Hematopoietic multipotent progenitor cell (in vitro differentiated cells): ENCODE data around the gene CTSE. TPM values are rescaled to one million over a fixed set of nuclear protein-coding genes. Genes with fewer than 3 reads are reported as not detected.
"Not testable (repeated sequence)": the region's sequence is repeated elsewhere in the genome, so short reads cannot be mapped to it uniquely, and the experiment has no call there.

Experiments
- DNase-seq, 3 donors: peaks; one replicate each; pipeline ENCODE4 v3.0.0-alpha.2; 2011 to 2015; ENCODE audit warnings: low read depth in 2 of 3, low spot score in 2 of 3
- total RNA-seq: library from RNA; depleted of rRNA; stranded (reverse); fragments of >200 nt; gene quantifications from one replicate; pipeline ENCODE4 v1.2.3, GENCODE V29; 2012

CTSE gene
- total RNA-seq, 1 donor: under 0.01 TPM

- DNase-seq: no peak
These were observed 3.2 kb downstream of the CTSE start for GRCh38 chr1:206020393-206021007.

- DNase-seq: no peak
These were observed 8.6 kb downstream of the CTSE start for GRCh38 chr1:206015071-206015470.

GRCh38 chr1:206014601-206015000 is 9.1 kb downstream of the CTSE start:
- no peak for DNase-seq

- peak in 1 of 3 donors; percentile 57 for DNase-seq
These were observed 10.5 kb downstream of the CTSE start for GRCh38 chr1:206013026-206013795.

GRCh38 chr1:206012086-206012859 is 11.4 kb downstream of the CTSE start:
- peak in 2 of 3 donors; percentile 92 to 98 for DNase-seq

GRCh38 chr1:206011057-206011456 is 12.6 kb downstream of the CTSE start:
- DNase-seq: no peak

GRCh38 chr1:206010060-206010459 is 13.6 kb downstream of the CTSE start:
- no peak for DNase-seq

- no peak for DNase-seq
These were observed 16.7 kb downstream of the CTSE start for GRCh38 chr1:206006946-206007345.

- peak in 1 of 3 donors; percentile 29 for DNase-seq
These were observed 17.9 kb downstream of the CTSE start for GRCh38 chr1:206005778-206006180.

GRCh38 chr1:206005234-206005633 is 18.5 kb downstream of the CTSE start:
- no peak for DNase-seq

- peak in 1 of 3 donors; percentile 28 for DNase-seq
These were observed 18.9 kb downstream of the CTSE start for GRCh38 chr1:206004826-206005225.

GRCh38 chr1:206003854-206004800 is 19.6 kb downstream of the CTSE start:
- no peak for DNase-seq

- DNase-seq: peak in 1 of 3 donors; percentile 57
These were observed 20.6 kb downstream of the CTSE start, which contains the start of gene RAB7B for GRCh38 chr1:206002871-206003801. Gene RAB7B (minus strand): TSS chr1:206003395. CDS start chr1:205994135, 9,260 bp downstream.

GRCh38 chr1:206002160-206002559 is 21.5 kb downstream of the CTSE start:
- DNase-seq: no peak

GRCh38 chr1:206001476-206001888 is 22.2 kb downstream of the CTSE start:
- peak in 2 of 3 donors; percentile 31 to 52 for DNase-seq

GRCh38 chr1:206000641-206001339 is 22.9 kb downstream of the CTSE start:
- DNase-seq: no peak

- DNase-seq: no peak
These were observed 25.0 kb downstream of the CTSE start for GRCh38 chr1:205998457-205999241.

- DNase-seq: not testable (repeated sequence)
These were observed 27.1 kb downstream of the CTSE start for GRCh38 chr1:205996641-205997040.
